H54 (cell line): ENCODE measurements around the gene SHLD1.

Experiments used
- DNase-seq: peaks from one replicate; pipeline ENCODE4 v3.0.0; 2011; ENCODE audit warnings: low spot score, mixed read lengths; ENCODE audit not compliant: insufficient read length
- FAIRE-seq: peaks from 3 replicates; lab custom pipeline; 2011; peaks lifted over from hg19 to GRCh38; lab: Jason Lieb, UNC
- POLR2A ChIP-seq: IDR thresholded peaks from 2 replicates; pipeline ENCODE4 v1.6.1; 2011; ENCODE audit warnings: low read depth, mild to moderate bottlenecking, low read length

The SHLD1 gene

DNA sequence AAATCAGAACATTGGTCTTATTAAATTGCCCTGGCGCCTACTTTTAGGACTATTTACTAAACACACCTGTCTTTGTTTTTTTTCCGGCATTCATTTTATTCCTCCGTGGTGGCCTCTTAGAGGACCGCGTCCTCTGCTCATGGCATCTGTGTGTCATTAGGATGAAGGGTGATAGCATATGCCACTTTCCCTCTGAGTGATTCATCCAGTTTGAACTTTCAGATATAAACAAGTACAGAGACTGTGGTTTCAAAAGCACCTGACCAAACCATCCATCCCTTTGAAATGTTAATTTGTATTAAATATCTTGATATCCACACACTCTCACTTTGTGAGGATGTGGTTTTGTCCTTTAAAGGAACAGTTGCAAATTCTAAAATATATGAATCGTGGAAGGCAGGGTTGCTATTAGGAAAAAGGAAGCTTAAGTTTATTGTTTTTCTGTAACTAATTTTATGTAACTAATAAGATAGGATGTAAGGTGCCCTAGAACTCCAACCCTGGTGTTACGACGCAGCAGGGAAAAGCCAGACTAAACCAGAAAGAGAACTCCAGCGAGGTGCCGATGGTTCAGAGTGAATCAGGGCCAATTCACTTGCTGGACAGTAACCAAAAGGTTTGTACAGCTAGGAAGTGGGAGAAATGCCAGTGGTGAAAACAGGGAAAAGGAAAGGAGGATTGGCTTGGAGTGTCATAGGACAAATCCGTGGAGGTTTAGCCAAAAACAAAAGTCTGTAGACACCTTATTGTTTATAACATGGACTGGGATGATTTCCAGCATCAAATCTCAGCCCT is 98.7 kb downstream of the SHLD1 start:
- TF ChIP-seq POLR2A: no peak
- FAIRE-seq (peak; percentile 78), DNase-seq (peak; percentile 28)

DNA sequence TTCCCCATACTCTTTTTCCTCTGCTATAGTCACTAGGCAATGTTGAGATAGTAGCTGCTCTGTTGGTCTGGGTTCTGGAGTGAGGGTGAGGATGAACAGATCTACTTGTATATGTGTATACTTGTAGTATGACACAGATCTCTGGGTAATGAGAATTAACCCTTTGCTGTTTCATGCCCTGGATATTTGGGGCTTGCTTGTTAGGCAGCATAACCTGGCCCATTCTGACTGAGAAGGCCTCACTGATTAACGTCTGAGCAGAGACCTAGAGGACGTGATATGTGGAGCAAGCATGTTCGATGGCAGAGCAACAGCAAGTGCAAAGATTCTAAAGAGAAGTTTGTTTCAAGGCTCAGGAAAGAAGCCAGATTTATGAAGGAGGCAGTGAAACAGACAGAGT is 105.7 kb downstream of the SHLD1 start:
- FAIRE-seq (no peak), DNase-seq (no peak)
- no peak for TF ChIP-seq POLR2A

DNA sequence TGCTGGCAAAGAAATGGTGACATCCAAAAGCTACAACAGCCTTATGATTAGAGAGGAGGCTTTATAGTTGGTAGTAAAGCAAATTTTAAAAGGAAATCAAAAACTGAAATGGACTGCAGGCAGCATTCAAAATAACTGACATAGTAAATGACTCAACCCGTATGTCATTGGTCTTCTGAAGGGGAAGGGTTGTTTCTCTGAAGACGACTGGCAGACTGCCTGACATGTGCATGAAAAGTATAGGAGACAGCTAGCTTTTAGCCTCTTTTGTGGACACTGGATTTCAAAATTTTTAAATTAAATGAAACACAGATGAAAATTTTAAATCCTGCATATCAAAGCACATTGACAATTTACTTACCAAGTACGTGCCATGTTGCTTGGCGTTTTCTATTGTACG is 109.4 kb downstream of the SHLD1 start:
- FAIRE-seq (no peak), DNase-seq (no peak)
- no peak for TF ChIP-seq POLR2A

DNA sequence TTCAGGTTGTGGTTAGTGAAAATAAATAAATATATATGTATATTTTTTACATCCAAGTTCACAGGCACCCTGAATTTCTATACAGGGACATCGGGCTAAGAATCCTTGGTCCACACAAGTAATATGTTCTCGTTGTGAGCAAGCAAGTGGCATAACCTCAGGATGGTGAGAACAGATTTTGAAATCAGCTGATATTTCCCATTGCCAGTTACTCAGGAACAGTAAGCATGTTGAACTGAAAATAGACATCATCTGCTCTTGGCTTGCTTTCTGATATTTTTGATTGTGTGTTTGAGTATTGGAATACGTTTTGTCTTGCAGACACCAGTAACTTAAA is 112.5 kb downstream of the SHLD1 start:
- no peak for DNase-seq
- FAIRE-seq: no peak
- no peak for TF ChIP-seq POLR2A

DNA sequence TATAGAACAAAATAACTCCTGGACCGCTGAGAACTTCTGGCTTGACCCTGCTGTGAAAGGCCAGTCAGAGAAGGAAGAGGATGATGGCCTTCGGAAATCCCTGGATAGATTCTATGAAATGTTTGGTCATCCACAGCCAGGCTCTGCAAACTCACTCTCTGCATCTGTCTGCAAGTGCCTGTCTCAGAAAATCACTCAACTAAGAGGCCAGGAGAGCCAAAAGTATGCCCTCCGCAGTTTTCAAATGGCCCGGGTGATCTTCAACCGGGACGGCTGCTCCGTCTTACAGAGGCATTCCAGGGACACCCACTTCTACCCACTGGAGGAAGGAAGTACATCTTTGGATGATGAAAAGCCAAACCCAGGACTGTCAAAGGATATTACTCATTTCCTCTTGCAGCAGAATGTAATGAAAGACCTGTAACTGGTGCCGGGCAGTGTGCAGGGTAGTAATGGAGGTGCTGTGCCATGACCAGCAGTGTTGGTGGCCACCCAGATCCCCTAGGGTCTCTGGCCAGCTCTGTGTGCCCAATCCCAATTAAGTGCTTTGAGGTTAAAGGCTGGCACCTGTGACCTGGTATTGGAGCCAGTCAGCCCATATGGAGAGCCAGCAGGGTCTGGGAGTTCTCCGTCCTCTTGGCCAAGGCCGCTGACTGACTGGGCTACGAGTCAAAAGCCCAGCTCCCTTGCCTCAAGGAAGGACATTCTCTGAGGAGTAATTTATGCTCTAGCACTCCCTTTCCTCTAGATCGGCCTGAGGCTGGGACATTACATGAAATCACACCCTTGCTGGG is 113.0 kb downstream of the SHLD1 start:
- DNase-seq (peak; percentile 53), FAIRE-seq (peak; percentile 75)
- TF ChIP-seq POLR2A: no peak

DNA sequence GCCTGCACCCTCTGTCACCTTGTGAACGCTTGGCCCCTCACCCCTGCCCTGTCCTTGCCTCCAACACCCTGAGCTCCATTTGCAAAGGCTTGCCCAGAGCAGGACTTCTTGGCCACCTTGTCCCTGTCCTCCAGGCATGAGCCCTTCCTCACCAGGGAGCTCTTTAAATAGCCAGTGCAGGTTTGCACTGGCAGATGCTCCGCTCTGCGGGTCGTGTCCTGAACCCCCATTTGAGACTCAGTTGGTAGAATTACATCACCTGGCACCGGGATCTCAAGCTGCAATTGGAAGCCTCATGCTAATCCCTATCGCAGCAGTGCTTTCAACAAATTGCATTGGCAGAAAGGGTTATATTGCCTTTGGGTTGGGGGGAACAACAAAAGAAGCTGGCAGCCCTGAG is 114.2 kb downstream of the SHLD1 start:
- no peak for TF ChIP-seq POLR2A
- DNase-seq (no peak), FAIRE-seq (no peak)

DNA sequence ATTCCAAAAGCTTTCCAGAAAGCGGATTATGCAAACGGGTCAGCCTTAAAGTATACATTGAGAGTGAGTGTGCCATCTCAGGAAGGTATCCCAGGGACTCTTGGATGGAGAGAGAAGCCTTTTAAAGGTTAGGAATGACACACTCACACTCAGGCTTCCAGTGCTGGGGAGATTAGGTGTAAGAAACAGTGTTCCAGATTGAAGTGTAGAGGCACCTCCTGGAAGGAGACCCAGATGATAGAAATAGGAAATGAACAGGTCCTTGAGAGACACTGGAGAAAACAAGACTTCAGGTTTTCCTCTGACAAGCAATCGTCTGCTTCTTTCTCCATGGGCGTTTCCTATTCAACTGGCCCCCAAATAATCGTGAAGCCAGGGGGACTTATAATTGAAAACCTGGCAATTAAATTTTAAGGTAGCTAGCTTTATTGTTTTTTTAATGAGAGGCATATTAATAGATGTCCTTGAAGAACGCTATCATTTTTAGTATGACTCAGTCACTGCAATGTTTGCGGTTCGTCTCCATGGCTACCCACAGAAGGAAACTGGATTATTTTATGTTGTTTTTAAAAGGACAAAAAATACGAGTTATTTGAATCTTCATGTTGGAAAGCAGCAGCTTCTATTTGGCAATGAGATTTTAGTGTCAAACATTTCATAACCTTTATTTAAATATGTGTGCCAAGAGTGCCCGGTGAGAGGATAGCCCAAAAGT is 114.8 kb downstream of the SHLD1 start:
- no peak for DNase-seq
- FAIRE-seq: no peak
- no peak for TF ChIP-seq POLR2A

DNA sequence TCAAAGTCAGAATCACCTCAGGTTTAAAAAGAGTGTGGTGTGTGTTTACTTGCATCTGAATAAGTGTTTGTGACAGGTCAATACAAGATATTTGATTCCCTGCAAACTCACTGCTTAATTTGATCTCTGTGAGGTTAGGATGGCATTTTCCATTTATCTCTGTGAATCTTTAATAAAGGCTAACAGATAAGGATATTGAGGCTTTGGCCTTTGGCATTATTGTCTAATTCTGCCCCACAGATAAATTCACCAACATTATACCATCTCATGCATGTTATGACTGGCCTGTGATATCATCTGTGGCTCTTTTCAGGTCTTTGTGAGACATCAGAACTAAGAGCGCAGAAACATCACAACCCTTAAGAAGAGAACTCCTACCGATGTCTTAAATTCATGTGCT is 115.4 kb downstream of the SHLD1 start:
- no peak for TF ChIP-seq POLR2A
- no peak for FAIRE-seq
- DNase-seq: no peak

DNA sequence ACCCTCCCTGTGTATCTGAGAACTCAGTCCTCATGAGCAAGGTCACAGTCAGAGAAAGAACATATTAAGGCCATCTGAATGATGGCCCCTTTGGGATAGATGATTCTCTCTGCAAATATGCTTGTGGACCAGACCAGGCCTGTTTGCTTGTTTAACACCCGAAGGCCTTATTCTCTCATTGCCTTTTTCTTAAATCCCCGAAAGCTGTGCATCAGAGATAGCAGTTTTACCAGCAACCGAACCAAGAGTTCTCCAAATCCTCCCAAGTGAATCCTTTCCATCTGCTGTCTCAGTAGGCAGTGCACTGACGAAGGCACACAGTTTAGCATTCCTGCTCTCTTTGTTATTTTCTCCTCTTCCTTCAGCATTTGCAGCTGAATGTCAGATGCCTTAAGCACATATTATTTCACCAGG is 120.4 kb downstream of the SHLD1 start:
- FAIRE-seq (no peak), DNase-seq (no peak)
- TF ChIP-seq POLR2A: no peak

DNA sequence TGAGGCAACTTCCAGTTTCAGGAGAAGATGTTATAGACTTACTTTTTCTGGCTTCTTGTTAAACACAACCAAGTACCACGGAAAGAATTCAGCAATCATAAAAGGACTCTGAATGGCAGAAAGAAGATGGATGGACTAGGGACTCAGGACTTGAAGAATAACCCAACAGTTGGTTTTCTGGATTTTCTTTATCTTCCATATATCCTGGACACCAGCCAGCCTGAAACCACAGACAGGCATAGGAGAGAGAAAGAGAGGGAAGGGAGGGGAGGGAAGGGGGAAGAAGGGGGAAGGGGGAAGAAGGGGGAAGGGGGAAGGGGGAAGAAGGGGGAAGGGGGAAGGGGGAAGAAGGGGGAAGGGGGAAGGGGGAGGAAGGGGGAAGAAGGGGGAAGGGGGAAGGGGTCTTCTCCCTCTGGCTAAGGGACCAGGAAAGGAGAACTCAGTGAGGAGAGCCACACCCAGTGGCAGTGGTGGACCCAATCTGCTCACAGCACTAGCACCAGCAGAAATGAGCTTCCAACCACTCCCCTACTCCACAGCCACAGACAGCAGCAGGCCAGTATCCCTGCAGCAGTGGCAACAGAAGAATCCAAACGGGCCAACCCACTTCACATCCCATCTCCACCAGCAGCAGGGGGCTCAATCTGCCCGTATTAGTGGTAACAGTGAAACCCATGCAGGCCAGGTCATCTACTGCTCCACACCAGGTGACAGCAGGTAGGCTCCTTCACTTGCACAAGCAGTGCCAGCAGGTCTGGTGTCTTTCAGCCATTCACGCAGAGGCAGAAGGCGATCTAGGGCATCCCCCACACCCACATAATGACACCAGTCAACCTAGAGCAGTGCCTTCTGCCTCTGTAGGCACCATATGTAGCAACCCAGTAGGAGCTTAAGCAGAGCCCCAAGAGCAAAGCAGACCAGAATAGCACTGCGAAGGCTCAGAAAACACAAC is 121.5 kb downstream of the SHLD1 start:
- FAIRE-seq: no peak
- TF ChIP-seq POLR2A: no peak
- DNase-seq: no peak

DNA sequence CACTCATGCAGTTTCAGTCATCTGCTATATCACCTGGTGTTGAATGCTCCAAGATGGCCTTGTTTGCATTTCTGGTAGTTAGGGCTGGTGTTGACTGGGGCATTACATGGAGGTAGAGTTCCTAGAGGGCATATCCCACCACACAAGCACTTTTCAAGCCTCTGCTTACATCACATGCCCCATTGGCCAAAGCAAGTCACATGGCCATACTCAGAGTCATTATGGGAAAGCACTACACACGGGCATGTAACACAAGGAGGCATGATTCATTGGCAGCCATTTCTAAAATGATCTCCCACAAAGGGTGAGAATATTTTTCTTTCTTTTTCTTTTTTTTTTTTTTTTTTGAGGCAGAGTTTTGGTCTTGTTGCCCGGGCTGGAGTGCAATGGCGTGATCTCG is 126.9 kb downstream of the SHLD1 start:
- TF ChIP-seq POLR2A: no peak
- FAIRE-seq: no peak
- DNase-seq: no peak

DNA sequence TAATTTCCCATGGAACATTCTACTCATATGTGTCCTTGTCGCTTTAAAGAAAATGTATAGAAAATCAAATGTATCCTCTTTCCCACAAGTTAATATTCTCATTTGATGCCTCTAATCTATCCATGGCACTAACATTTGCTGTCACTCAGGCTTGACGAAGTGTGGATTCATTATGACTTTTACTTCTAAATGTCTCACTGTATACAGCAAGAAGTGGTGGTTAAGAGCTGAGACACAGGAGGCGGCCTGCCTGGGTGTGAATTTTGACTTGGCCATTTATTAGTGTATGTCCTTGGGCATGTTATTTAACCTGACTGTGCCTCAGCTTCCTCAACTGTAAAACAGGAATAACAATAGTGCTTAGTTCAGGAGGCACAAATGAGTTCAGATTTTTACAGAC is 130.1 kb downstream of the SHLD1 start:
- TF ChIP-seq POLR2A: no peak
- FAIRE-seq: no peak
- DNase-seq: no peak

DNA sequence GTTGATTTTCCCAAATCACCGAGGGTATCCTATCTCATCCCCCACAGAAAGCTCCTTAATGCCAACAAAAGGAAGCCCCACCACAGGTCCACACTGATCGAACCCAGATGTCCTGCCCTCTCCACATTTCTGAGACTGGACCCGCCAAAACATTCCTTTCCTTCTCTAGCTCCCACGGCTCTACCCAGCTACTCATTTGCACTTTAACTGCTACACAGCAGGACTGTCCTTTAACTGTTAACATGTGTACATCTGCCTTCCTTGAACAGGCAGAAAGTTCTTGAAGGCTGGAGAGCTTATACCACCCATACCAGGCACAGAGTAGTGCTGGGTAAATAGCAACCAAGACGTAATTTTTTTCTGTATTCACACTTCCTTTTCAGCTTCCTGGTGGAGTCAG is 131.5 kb downstream of the SHLD1 start:
- no peak for FAIRE-seq
- DNase-seq: no peak
- no peak for TF ChIP-seq POLR2A

DNA sequence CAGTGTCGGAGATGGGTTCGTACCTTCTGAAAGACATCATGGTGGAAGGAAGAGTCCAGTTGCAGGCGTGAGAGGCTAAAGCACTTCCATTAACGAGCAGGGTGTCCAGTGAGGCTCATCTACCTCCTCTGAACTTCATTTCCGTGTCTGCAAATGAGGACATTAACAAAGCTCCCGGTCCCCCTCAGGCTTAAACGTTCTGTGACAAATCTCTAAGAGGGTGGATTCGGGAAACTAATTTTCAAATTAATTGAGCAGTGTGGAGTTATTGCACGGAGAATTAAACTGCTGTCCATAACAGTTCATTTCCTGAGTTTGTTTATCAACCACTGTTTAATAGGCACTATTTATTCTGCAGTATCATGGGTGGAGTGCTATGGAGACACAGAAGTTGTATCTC is 132.0 kb downstream of the SHLD1 start:
- DNase-seq (no peak), FAIRE-seq (no peak)
- no peak for TF ChIP-seq POLR2A
